Activated CD4-positive, alpha-beta T cell treated with anti-CD3 and anti-CD28 coated beads, Interleukin-2, Interleukin-4, amounts not matched to agents 100 ng/mL and 50 ng/mL, durations not matched to agents 16 hours and 8 hours (primary cell): ENCODE data around the gene DENND4C.
"Not testable (repeated sequence)": the region's sequence is repeated elsewhere in the genome, so short reads cannot be mapped to it uniquely, and the experiment has no call there.

Experiments
- DNase-seq: peaks from one replicate; pipeline ENCODE4 v3.0.0-alpha.2; 2020; ENCODE audit warnings: low spot score

Gene DENND4C

GRCh38 chr9:19224563-19224962 is 5.9 kb upstream of the DENND4C start:
- no peak for DNase-seq

GRCh38 chr9:19229595-19230354 is 718 bp upstream of the DENND4C start:
- DNase-seq, result peak; percentile 45

GRCh38 chr9:19231126-19231903 is 822 bp downstream of the DENND4C start:
- DNase-seq, result peak; percentile 21

DNA sequence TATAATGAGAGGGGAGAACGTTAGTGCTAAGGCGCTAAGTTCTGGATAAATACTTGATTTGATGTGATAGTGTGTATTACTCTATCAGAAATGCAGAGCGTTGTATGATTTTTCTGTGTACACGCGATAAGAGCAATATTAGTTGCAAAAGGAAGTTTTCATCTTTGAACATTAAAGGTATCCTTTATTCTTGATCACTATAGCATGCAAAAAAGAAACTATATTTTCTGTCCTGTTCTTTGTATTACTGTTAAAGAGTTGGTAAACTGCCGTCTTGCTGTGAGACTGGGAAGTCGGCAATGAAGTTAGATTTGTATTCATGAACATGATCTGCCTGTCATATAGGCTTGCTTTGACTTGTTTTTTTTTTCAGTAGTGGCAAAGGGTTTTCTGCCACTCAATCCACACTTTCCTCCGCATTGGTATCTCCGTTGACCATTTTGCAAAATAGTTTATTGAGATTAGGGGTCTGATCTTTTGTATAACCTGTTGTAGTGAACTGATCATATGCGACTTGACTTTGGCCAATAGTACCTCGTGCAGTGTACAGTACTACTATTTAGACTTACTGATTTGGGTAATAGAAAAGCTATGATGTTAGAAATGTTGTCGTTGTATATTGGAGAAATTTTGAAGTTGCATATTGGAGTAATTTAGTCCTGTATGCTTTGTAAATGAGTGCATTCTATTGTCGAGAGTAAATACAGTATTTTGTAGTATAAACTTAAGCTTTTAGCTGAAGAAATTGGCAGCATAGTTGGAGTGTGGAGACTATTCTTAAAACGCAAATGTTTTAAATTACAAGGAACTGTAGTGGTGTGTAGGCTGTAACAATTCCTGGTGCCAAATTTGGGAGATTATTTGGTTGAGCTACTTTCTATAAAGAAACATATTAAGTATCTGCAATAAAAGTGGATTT is 1.7 kb downstream of the DENND4C start:
- no peak for DNase-seq

GRCh38 chr9:19232823-19233194 is 2.3 kb downstream of the DENND4C start:
- peak; percentile 72 for DNase-seq

DNA sequence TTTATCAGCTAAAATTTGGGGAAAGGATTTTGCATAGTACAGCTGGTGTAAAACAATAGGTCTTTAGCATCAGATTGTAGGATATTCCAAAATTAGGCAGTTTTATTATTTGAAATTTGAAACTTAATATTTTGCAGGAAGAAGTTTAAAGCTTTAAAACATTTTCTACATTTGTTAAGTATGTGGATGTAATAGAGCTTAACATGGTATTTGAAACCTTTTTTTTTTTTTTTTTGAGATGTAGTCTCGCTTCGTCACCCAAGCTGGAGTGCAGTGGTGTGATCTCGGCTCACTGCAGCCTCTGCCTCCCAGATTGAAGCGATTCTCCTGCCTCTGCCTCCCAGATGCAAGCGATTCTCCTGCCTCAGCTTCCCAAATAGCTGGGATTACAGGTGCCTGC is 2.9 kb downstream of the DENND4C start:
- no peak for DNase-seq

DNA sequence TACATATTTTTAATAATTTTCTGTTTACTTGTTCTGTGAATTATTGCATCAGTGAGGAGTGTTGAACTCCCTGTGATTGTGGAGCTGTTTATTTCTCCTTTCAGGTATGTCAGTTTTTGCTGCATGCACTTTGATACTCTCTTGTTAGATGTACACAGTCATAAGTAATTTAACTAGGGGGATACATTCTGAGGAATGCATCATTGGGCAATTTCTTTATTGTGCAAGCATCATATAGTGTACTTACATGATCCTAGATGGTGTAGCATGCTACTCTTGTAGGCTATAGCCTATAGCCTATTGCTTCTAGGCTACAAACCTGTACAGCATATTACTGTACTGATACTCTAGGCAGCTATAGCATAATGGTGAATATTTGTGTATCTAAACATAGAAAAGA is 9.5 kb downstream of the DENND4C start:
- DNase-seq, result no peak

DNA sequence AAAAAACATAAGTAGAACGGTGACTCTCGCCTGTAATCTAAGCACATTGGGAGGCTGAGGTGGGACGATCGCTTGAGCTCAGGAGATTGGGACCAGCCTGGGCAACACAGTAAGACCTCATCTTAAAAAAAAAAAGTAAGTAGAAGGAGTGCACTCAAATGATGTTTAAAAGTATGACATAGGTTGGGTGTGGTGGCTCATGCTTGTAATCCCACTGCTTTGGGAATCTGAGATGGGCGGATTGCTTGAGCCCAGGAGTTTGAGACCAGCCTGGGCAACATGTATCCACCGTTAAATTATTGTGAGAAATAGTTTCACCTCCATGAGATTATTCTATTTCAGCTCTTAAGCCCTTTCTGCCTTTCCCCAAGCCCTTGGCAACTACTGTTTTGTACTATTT is 11.2 kb downstream of the DENND4C start:
- no peak for DNase-seq

DNA sequence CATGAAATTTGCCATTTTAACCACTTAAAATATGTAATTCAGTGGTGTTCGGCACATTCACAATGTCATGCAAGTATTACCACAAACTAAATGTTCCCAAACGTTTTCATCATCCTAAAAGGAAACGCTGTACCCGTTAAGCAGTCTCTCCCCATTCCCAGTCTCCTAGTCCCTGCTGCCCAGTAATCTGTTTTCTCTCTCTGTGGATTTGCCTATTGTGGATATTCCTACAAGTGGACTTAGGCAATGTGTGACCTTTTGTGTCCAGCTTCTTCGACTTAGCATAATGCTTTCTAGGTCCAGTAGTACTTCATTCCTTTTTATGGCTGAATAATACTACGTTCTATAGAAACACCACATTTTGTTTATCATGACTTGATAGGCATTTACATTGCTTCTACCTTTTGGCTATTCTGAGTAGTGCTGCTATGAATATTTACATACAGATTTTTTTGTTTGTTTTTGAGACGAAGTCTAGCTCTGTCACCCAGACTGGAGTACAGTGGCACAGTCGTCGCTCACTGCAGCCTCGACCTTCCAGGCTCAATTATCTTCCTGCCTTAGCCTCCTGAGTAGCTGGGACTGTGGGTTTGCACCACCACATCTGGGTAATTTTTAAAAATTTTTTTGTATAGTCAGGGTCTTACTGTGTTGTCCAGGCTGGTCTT is 13.0 kb downstream of the DENND4C start:
- DNase-seq, result no peak

DNA sequence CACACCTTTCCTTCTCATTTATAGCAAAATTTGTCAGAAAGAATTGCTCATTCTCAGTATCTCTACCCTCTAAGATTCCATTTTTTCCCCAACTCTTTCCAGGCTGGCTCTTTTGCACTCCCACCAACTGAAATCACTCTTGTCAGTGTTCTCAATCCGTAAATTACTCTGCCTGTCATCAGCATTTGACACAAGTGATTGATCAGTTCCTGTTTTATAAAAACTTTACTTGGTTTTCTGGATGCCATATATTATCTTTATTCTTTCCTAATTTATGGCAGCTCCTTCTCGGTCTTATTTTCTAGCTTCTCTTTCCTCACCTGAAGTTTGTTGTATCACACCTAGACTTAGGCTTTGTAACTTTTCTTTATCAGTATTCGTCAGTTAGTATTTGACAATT is 16.4 kb downstream of the DENND4C start:
- no peak for DNase-seq

DNA sequence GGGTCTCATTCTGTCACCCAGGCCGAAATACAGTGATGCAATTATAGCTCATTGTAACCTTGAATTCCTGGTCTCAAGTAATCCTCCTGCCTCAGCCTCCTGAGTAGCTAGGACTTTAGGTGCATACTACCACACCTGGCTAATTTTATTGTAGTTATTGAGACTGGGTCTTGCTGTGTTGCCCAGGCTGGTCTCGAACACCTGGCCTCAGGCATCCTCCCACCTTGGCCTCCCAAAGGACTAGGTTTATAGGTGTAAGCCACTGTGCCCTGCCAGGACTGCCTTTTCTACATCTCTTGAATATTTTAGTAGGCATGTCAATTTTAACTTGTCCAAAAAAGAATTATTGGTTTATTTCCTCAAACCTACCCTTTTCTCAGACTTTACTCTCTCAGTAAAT is 16.9 kb downstream of the DENND4C start:
- DNase-seq, result no peak

DNA sequence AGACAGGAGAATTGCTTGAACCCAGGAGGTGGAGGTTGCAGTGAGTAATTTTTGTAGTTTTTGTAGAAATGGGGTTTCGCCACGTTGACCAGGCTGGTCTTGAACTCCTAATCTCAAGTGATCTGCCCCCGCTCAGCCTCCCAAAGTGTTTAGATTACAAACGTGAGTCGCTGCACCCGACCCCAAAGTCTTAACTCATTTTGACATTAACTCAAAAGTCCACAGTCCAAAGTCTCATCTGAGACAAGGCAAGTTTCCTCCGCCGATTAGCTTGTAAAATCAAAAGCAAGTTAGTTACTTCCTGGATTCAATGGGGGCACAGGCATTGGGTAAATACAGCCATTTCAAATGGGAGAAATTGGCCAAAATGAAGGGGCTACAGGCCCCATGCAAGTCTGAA is 19.9 kb downstream of the DENND4C start:
- not testable (repeated sequence) for DNase-seq

GRCh38 chr9:19251203-19251602 is 20.7 kb downstream of the DENND4C start:
- not testable (repeated sequence) for DNase-seq

DNA sequence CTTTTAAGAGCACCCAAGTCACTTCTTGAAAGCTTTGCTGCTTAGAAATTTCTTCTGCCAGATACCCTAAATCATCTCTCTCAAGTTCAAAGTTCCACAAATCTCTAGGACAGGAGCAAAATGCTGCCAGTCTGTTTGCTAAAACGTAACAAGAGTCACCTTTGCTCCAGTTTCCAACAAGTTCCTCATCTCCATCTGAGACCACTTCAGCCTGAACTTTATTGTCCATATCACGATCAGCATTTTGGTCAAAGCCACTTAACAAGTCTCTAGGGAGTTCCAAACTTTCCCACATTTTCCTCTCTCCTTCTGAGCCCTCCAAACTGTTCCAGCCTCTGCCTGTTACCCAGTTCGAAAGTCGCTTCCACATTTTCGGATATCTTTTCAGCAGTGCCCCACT is 21.1 kb downstream of the DENND4C start:
- not testable (repeated sequence) for DNase-seq

GRCh38 chr9:19252174-19252884 is 21.8 kb downstream of the DENND4C start:
- DNase-seq, result no peak

- DNase-seq, result no peak
These were observed 22.4 kb downstream of the DENND4C start for GRCh38 chr9:19252885-19253219.

DNA sequence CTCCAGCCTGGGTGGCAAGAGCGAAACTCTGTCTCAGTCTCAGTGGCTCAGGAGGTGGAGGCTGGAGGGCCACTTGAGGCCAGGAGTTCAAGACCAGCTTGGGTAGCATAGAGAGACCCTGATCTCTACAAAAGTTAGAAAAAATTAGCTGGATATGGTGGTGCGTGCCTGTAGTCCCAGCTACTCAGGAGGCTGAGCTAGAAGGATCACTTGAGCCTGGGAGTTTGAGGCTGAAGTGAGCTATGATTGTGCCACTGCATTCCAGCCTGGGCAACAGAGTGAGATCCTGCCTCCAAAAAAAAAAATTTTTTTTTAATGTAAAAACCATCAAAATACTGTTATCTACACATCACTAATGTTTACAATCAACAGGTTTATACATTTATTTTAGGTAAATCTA is 24.6 kb downstream of the DENND4C start:
- DNase-seq, result no peak

- DNase-seq, result no peak
These were observed 25.3 kb downstream of the DENND4C start for GRCh38 chr9:19255821-19256220.

- not testable (repeated sequence) for DNase-seq
These were observed 29.3 kb downstream of the DENND4C start for GRCh38 chr9:19259665-19260255.

- not testable (repeated sequence) for DNase-seq
These were observed 35.1 kb downstream of the DENND4C start for GRCh38 chr9:19265602-19266001.
